NCI-H69 (cell line): ENCODE results near the gene ANKRD13B.

Experiments used
- DNase-seq: peaks from one replicate; lab custom pipeline; 2025; lab: John Stamatoyannopoulos, UW

The ANKRD13B gene

GRCh38 chr17:29568331-29569244 is 24.3 kb upstream of the ANKRD13B start, which contains the start of gene TP53I13:
Gene TP53I13 (plus strand): TSS chr17:29568701. CDS start chr17:29568759, 58 bp downstream.
- peak; percentile 96 for DNase-seq

DNA sequence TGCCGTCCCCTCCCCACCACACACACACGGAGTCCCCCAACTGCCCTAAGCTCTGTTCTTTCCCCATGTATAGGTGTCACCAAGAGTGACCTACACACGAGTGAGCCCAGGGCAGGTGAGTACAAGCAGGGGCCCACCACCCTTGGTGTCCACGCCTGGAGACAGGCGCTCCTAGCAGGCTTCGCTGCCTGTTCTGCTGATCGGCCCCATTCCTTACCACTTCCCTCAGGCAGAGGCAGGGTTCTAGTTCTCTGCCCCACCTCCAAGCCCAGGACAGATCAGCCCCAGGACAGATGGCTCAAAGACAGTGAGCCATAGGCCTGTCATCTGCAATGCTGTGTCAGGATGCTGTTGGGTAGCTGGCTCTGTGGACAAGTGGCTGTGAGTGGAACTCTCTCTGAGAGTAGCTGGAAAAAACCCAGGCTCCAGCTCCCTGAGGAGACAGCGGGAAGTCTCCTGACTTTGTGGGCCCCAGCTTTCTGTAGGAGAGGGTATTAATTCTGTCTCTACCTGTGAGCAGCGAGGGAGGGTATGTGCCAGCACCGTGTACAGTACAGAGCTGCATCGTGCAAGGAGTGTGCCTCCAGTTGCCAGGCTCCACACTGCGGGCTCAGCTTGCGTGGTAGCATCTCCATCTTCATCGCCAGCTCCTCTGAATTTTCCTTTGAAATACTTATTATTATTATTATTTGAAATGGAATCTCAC is 23.5 kb upstream of the ANKRD13B start:
- DNase-seq: peak; percentile 41

DNA sequence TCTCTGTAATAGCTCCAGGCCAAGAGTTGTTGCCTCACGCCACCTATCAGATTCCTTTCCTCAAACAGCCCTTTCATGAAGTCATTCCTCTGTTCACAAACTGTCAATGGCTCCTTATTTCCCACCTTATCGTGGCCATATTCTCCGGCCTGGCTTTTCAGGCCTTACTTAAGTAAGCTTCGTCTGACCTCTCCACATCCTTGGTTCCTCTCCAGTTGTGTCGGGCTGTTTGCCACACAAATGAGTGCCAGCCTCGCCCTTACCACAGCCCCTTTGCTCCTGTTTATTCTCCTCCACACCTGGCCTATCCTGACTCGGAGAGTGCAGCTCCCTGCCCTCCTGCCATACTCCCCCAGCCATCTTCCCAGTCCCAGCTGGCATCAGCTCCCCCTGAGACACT is 22.4 kb upstream of the ANKRD13B start:
- no peak for DNase-seq

DNA sequence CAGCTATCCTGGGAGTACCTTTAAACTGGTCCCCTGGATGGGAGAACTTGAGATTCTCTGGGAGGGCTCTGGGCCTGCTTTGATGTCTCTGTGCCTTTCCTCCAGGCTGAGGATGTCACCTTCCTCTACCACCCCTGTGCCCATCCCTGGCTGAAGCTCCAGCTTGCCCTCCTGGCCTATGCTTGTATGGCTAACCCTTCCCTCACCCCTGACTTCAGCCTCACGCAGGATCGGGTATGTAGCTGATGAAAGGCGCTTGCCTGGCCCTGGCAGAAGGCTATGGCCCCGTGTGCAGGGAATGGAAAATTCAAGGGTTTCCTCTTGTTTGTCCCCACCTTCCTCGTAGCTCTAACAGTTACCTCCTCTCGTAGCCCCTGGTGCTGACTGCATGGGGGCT is 21.4 kb upstream of the ANKRD13B start:
- DNase-seq: no peak

DNA sequence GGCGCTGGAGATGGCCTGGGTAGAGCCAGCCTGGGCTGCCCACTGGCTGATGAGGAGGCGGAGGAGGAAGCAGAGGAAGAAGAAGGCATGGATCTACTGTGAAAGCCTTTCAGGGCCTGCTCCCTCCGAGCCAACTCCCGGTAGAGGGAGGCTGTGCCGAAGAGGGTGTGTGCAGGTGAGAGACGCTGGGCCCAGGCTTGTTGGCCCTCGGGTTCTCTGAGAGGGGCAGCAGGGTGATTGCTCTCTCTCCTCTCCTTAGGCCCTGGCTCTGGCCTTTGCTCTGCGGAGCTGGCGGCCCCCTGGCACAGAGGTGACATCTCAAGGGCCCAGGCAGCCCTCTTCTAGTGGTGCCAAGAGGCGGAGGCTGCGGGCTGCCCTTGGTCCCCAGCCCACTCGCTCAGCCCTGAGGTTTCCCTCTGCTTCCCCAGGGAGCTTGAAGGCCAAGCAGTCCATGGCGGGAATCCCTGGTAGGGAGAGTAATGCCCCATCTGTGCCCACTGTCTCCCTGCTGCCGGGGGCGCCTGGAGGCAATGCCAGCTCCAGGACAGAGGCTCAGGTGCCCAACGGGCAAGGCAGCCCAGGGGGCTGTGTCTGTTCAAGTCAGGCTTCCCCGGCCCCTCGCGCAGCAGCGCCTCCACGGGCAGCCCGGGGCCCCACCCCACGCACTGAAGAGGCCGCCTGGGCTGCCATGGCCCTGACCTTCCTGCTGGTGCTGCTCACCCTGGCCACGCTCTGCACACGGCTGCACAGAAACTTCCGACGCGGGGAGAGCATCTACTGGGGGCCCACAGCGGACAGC is 20.9 kb upstream of the ANKRD13B start:
- DNase-seq: no peak

DNA sequence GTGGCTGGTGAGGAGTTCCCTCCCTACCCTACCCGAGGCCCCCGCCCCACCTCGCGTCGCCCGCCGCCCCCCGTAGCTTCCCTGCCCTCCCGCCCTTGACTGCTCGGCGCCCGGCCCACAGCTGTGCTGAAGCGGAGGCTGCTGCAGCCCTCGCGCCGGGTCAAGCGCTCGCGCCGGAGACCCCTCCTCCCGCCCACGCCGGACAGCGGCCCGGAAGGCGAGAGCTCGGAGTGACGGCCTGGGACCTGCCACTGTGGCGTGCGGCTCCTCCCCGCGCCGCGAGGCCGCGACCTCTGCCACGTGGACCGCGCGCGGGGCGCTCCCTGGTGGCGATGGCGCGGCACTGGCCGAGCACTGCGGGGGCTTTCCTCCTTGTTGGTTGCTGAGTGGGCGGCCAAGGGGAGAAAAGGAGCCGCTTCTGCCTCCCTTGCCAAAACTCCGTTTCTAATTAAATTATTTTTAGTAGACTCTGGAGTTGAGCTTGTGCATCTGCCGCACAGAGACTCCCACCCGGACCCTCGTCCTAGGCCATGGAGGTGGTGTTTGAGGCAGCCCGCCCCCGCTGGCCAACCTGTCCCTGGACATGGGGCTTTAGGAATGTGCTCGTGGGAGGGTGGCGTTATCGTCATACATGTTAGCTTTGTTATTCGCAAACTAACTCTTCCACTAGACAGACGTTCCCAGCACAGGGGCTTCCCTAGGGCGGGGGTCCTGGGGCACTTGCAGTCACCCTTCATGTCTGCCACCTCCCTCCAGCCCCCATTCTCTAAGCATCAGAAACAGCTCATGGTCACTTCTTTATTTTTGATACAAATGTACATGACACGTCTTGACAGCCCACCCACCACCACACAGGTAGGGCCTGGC is 20.0 kb upstream of the ANKRD13B start:
- DNase-seq: peak; percentile 56

- DNase-seq: no peak
Observed at GRCh38 chr17:29573558-29573869, 19.4 kb upstream of the ANKRD13B start.

DNA sequence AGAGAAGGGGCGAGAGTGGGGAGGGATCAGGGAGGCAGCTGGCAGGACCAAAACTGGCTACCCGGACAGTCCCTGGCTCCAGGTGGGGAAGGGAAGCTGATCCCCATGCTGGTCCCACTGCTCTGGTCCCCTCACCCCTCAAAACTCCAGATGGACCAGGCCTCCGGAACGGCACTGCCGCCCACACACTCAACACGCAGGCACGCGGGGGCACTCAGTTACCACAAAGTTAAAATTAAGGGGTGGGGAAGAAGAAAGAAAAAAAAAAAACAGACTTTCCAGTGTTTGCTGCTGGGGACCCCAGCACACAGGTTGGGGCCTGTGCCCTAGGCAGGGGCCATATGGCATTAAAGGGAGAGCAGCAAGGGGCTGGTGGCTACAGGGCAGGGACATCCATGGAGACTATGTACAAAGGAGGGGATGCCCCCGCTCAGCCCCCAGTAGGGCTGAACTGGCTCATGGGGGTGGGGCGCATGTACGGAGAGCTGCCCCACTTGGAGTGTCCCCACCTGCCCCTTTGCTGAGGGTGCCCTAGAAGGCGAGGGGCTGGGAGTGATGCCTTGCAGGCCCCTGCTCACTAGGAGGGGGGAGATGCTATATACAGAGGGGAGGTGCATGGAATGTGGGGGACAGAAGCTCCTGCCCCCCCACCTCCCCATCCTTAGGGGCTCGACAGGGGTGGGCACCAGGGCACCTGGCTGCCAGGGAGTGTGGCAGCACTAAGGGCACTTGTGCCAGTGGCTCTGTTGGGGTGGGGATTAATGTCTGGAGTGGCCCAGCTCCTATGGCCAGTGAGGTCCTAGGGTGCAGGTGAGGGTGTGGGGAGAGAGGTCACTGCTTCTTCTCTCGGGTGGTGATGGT is 18.8 kb upstream of the ANKRD13B start:
- no peak for DNase-seq

DNA sequence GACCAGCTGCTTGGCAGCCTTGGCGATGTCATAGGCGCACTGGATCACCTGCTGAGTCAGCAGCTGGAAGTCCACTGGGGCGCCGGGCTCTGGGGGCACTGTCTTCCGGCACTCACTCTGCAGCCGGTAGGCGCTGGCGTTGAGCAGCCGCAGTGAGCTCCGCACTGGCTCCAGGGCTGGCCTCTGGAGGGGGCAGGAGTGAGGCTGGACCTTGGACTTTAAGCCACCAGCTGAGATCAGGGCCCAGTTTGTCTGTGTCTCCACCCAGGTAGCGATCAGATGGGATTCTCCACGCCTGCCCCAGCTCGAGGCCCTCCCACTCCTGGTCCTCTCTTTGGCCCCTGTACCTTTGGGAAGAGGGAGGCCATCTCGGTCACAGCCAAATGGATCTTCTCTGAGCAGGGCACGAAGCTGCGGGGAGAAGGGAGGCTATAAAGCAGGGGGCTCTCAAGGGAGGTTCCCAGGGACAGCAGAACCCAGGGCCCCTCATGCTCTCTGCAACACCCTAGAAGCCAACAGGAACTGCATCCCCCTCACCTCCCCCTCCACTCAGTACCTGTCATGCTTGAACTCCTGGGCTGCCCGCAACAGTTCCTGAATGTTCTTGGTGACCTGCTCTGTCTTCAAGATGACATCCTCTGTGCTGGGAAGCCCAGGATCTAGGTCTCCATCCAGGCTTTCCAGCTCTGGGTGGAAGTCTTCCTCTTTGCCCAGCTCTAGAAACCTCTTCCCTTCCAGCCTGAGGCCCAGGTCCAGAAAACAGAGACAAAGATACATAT is 18.0 kb upstream of the ANKRD13B start:
- no peak for DNase-seq

DNA sequence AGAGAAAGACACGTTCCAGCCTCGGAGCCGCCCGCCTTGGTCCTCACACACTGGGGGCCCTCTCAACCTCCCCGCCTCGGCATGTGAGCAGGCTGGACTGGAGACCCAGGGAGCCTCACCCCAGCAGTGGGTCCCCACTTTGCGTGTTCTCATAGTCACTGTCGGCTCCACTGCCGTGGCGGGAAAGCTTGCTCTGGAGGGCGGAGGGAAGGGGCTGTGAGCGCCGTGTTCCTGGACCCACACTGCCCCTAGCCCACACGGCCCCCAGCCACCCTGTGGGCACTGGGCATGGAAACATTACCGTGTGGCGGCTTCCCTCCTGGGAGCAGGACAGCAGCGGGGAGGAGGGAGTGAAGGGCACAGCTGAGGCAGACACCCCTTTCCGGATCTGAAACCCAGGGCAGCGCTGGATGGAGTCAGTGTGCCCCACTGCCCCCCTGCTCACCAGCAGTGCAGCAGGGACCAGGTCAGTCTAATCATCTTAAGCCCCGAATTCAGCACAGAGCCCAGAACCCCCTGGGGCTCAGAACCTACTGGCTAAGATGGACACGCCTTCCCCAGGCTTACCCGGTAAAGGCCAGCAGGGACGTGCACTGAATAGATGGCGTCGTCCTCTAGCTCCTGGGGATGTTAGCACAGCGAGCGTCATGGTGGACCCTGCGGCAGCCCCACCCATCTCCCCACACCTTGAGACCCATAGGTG is 17.3 kb upstream of the ANKRD13B start:
- no peak for DNase-seq

DNA sequence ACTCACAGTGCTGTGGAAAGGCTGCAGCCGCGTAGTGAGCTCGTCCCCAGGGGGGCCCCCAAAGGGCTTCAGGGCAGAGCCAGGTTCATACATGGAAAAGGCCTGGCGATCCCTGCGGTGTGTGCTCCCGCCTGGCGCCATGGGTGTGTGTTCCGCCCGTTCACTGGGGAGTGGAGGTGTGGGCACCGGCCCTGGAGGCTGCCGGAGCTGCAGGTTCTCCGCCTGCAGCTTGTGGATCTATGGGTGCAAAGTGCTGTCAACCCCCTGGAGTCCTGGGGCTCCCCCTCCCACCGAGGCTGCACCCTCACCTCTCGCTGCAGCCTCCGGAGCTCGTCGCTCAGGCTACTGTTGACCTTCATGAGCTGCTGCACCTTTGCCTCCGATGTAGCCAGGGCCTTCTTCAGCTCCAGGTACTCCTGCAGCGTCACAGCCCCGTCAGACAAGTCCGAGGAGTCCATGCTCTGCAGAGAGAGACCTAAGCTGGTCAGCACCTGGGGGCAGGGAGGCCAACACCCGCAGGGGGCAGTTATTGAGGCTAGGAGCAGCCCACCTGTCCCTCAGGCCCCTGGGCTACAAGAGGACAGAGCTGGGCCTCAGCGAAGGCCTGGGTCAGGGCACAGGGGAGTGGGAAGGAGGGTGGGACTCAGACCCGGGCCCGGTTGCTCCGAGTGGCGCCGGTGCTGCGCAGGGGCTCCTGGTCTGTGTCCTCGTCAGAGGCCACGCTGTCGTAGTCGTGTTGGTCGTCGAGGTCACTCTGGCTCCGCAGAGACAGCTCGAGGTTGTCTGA is 16.5 kb upstream of the ANKRD13B start:
- DNase-seq: no peak

- no peak for DNase-seq
Observed at GRCh38 chr17:29577001-29577370, 15.9 kb upstream of the ANKRD13B start.

DNA sequence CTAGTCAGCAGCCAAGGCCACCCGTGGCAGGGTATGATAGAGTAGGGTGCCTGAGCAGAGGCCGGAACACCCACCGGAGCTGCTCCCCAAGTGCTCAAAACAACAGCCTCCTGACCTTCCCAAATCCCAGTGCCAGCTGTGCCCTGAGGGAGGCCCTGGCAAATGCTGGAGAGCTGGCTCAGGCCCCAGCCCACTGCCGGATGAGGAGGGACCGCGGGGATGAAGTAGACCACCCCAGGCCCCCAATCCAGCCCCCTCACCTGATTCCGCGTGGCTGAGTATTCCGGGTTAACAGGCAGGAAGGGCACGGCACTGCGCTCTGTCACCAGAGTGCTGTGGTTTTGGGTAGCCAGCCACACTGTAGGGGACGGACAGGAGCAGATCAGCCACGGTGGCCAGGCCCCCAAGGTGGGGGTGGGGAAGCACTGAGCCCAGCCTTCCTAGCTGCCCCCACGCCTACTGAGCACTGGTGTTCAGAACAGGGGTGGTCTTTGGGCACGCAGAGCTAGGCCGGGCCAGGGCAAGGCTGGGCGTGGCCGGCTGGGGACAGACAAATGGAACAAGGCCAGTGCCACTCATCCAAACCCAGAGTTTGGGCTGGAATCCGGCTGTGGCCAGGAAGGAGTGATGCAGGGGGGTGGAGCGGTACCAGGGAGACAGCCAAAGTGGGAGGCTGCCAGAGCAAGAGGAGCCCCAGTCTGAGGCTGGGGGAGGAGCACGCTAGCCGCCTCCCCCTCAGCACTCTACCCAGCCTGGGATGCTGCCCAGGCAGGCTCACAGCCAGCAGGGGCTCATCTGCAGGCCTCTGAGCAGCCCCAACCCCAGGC is 15.3 kb upstream of the ANKRD13B start:
- DNase-seq: no peak

DNA sequence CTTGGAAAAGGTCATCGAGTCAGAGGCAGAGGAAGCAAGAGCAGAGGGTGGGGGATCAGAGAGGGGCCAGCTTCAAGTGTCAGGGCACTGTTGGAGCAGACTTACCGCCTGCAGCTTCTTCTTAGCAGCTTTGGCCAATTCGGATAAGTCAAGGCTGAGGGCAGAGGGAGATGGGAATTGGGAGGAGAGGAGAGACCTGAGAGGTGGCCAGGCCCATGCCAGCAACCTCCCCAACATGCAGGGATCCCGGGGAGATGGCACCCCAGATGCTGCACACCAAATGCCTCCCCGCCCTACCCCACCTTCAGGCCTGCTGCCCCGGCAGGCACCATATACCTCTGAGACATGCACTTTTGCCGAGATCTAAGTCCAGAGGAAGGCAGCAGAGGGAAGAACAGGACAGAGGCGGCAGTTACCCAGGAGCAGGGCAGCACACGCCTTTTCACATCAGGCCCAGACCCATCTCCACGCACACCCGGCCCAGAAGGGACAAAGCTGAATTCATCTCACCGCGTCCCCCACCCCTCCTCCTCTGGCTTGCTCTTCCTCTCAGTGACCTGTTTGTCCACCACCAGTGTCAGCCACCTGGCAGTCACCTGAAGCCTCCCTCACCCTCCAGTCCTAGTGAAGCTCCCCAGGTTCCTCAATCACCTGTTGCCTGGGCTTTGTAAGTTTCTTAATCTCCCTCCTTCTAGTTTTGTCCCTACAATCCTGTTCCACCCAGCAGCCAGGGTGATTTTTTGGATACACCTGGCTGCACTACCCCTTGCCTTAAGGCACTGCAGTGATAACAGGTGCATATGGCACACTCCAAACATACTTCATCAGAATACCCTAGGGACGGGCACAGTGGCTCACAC is 14.1 kb upstream of the ANKRD13B start:
- DNase-seq: no peak

DNA sequence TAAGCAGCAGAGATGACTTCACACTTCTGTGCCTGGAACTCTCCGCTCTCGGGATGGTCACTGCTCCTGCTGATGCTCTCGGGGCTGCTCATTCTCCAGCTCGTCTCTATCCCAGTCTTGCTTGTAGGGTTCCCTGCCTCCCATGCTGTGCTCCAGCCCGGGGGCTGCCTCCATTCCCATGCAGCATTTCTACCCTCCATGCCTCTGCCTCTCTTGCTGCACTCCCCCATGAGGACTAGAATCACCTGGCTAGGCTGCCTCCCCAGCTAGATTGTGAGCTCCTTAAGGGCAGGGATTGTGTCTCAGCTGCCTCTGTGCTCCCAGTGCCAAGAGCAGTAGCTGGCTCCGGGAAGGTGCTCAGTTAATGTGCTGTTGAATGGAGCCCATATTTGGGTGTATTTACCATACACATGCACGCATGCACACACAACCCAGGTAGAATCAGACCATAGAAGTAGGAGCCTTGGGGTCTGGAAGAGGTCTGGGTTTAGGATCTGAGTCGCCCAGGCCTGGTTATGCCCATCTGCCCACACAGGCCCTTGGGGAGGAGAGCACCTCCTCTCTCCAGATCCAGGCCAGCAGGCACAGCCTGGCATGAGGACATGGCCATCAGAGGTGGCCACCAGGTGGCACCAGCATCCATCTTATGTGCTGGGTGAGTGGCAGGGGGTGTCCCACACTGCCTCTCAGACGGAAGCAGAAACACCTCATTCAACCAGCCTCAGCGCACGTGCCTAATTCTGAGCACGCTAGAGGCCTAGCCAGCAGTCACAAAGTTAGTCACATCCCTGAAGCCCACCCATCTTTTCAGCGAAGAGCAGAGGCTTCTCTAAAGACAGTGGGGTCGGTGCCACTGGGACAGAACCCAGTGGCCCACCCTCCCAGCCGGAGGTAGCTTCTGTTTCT is 12.8 kb upstream of the ANKRD13B start:
- peak; percentile 84 for DNase-seq
